Neural progenitor cell (in vitro differentiated cells): ENCODE measurements around the gene CLCA4. TPM values are rescaled to one million over a fixed set of nuclear protein-coding genes. Genes with fewer than 3 reads are reported as not detected.

Source experiments
- DNase-seq: peaks from one replicate; pipeline ENCODE4 v3.0.0-alpha.2; 2016; ENCODE audit warnings: low spot score
- H2AFZ ChIP-seq: fragments of 200-600 bp; sonication (generic); replicated peaks from 2 replicates; pipeline ENCODE4 v1.6.1; 2016; ENCODE audit warnings: antibody characterized with exemption
- H3F3A ChIP-seq: fragments of 200-600 bp; sonication (generic); 2 replicates; pipeline ENCODE4 v1.6.1; 2016; ENCODE audit warnings: antibody characterized with exemption, low read depth
- H3K27ac ChIP-seq: fragments of 200-600 bp; sonication (generic); 2 replicates; pipeline ENCODE4 v1.5.1; 2016; ENCODE audit warnings: mild to moderate bottlenecking
- H3K27me3 ChIP-seq: fragments of 200-600 bp; sonication (generic); 2 replicates; pipeline ENCODE4 v1.6.1; 2016; ENCODE audit warnings: mild to moderate bottlenecking, moderate library complexity
- H3K36me3 ChIP-seq: fragments of 200-600 bp; sonication (generic); 2 replicates; pipeline ENCODE4 v1.5.1; 2016
- H3K4me1 ChIP-seq: fragments of 200-600 bp; sonication (generic); 2 replicates; pipeline ENCODE4 v1.6.1; 2016; ENCODE audit warnings: mixed run types
- H3K4me2 ChIP-seq: fragments of 200-600 bp; sonication (generic); 2 replicates; pipeline ENCODE4 v1.6.1; 2016
- H3K4me3 ChIP-seq: fragments of 200-600 bp; sonication (generic); 2 replicates; pipeline ENCODE4 v1.5.1; 2016
- H3K79me2 ChIP-seq: fragments of 200-600 bp; sonication (generic); 2 replicates; pipeline ENCODE4 v1.6.1; 2016; ENCODE audit warnings: low read depth
- H3K9ac ChIP-seq: fragments of 200-600 bp; sonication (generic); 2 replicates; pipeline ENCODE4 v1.6.1; 2016
- H3K9me3 ChIP-seq: fragments of 200-600 bp; sonication (generic); 2 replicates; pipeline ENCODE4 v1.5.1; 2016; ENCODE audit warnings: low read depth
- H4K20me1 ChIP-seq: fragments of 200-600 bp; sonication (generic); 2 replicates; pipeline ENCODE4 v1.6.1; 2016; ENCODE audit warnings: low read depth
- H3K27ac Mint-ChIP-seq: 3 replicates; pipeline ENCODE4 v1.8.0; 2021; ENCODE audit warnings: mixed read lengths
- H3K27me3 Mint-ChIP-seq: 2 replicates; pipeline ENCODE4 v1.8.0; 2022; ENCODE audit warnings: low read depth, mild to moderate bottlenecking, inconsistent platforms, moderate library complexity, mixed read lengths; ENCODE audit not compliant: insufficient read depth
- H3K36me3 Mint-ChIP-seq: 3 replicates; pipeline ENCODE4 v1.8.0; 2021; ENCODE audit warnings: mixed read lengths
- H3K4me1 Mint-ChIP-seq: 3 replicates; pipeline ENCODE4 v1.8.0; 2021; ENCODE audit warnings: mixed read lengths
- H3K4me3 Mint-ChIP-seq: 3 replicates; pipeline ENCODE4 v1.8.0; 2021; ENCODE audit warnings: mild to moderate bottlenecking, moderate library complexity, mixed read lengths
- H3K9me3 Mint-ChIP-seq: 3 replicates; pipeline ENCODE4 v1.8.0; 2020; ENCODE audit warnings: mixed read lengths
- CTCF ChIP-seq: fragments of 200-600 bp; sonication (generic); IDR thresholded peaks from 2 replicates; pipeline ENCODE4 v1.5.1; 2017; ENCODE audit warnings: antibody characterized with exemption, mild to moderate bottlenecking
- EZH2 ChIP-seq: fragments of 200-600 bp; sonication (generic); IDR thresholded peaks from 2 replicates; pipeline ENCODE4 v1.6.1; 2017; ENCODE audit warnings: antibody characterized with exemption, mild to moderate bottlenecking, moderate library complexity
- EZH2phosphoT487 ChIP-seq: fragments of 200-600 bp; sonication (generic); IDR thresholded peaks from 2 replicates; pipeline ENCODE4 v1.6.1; 2017; ENCODE audit warnings: antibody characterized with exemption
- total RNA-seq: library from RNA; depleted of rRNA; stranded (reverse); fragments of >200 nt; gene quantifications from 2 replicates; pipeline ENCODE4 v1.2.3, GENCODE V29; 2015; ENCODE audit warnings: low replicate concordance

Gene CLCA4
- total RNA-seq, 1 donor from 2014 or later, result not detected

DNA sequence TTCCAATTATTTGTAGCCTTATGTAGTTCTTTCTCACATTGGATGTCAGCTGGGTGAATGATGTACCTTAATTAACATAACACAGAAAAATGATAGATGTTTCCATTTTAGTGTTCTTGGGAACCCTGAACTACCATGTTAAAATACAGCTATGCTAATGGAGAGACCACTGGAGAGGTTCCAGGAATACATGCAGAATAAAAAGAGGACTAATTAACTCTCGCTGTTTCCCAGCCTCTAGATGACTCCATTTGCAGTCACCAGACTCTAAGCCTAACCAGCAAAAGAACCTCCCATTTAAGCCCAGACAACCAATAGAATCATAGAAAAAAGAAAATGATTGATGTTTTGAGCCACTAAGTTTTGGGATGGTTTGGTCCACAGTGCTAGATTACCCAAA, 36.2 kb downstream of the CLCA4 start:
- Histone ChIP-seq H3K27me3 (no peaks in the 10 kb centered on the region), H3K4me3 (no peak overlapping the region), H3K79me2 (no peaks in the 10 kb centered on the region), H4K20me1 (no peaks in the 10 kb centered on the region), H3F3A (no peaks in the 10 kb centered on the region), H3K4me1 (no peaks in the 10 kb centered on the region), H3K36me3 (no peaks in the 10 kb centered on the region), H3K9me3 (no peaks in the 10 kb centered on the region), H3K9ac (no peak overlapping the region), H2AFZ (no peak overlapping the region), H3K27ac (no peak overlapping the region), H3K4me2 (no peak overlapping the region)
- Mint-ChIP-seq H3K36me3 (no peaks in the 10 kb centered on the region), H3K4me3 (no peak overlapping the region), H3K9me3 (no peaks in the 10 kb centered on the region), H3K27me3 (peaks cover 4% of the 10 kb centered on the region), H3K4me1 (no peaks in the 10 kb centered on the region), H3K27ac (no peak overlapping the region)
- TF ChIP-seq EZH2 (no peak), EZH2phosphoT487 (no peak), CTCF (no peak)
- no peak for DNase-seq

GRCh38 chr1:86583593-86583992, 36.7 kb downstream of the CLCA4 start:
- H3K27me3 Mint-ChIP-seq, result peaks cover 2% of the 10 kb centered on the region
- H3K27ac Mint-ChIP-seq, result no peak overlapping the region
- no peak overlapping the region for H3K27ac ChIP-seq
- no peak overlapping the region for H3K4me2 ChIP-seq
- no peak for TF ChIP-seq CTCF
- TF ChIP-seq EZH2phosphoT487, result no peak
- no peak for TF ChIP-seq EZH2
- no peaks in the 10 kb centered on the region for H3K27me3 ChIP-seq
- no peak overlapping the region for H3K4me3 Mint-ChIP-seq
- H2AFZ ChIP-seq, result no peak overlapping the region
- H4K20me1 ChIP-seq, result no peaks in the 10 kb centered on the region
- H3K9me3 ChIP-seq, result no peaks in the 10 kb centered on the region
- no peaks in the 10 kb centered on the region for H3K4me1 ChIP-seq
- DNase-seq, result no peak
- H3K9ac ChIP-seq, result no peak overlapping the region
- no peaks in the 10 kb centered on the region for H3K36me3 ChIP-seq
- H3K9me3 Mint-ChIP-seq, result no peaks in the 10 kb centered on the region
- no peak overlapping the region for H3K4me3 ChIP-seq
- no peaks in the 10 kb centered on the region for H3F3A ChIP-seq
- H3K4me1 Mint-ChIP-seq, result no peaks in the 10 kb centered on the region
- H3K79me2 ChIP-seq, result no peaks in the 10 kb centered on the region
- no peaks in the 10 kb centered on the region for H3K36me3 Mint-ChIP-seq

DNA sequence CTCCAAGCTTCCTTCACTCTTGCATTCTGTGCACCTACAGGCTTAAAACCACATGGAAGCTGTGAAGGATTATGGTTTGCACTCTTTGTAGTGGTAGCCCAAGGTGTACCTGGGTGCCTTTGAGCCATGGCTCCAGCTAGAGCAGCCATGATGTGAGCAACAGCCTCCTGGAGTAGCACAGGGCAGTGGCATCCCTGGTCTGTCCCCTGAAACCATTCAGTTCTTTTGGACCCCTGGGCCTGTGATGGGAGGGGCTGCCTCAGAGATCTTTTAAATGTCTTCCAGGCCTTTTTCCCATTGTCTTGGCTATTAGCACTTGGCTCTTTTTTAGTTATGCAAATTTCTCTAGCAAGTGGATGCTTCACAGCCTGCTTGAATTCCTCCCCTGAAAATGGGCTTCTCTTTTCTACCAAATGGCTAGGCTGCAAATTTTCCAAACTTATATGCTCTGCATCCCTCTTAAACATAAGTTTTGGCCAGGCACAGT, 47.4 kb downstream of the CLCA4 start:
- Mint-ChIP-seq H3K27ac (no peak overlapping the region), H3K4me1 (no peaks in the 10 kb centered on the region), H3K27me3 (no peaks in the 10 kb centered on the region), H3K9me3 (no peaks in the 10 kb centered on the region), H3K4me3 (no peak overlapping the region), H3K36me3 (no peaks in the 10 kb centered on the region)
- Histone ChIP-seq H3F3A (no peaks in the 10 kb centered on the region), H3K4me1 (no peaks in the 10 kb centered on the region), H2AFZ (no peak overlapping the region), H3K4me3 (no peak overlapping the region), H3K27me3 (no peaks in the 10 kb centered on the region), H3K9ac (no peak overlapping the region), H4K20me1 (no peaks in the 10 kb centered on the region), H3K27ac (no peak overlapping the region), H3K36me3 (no peaks in the 10 kb centered on the region), H3K9me3 (no peaks in the 10 kb centered on the region), H3K4me2 (no peak overlapping the region), H3K79me2 (no peaks in the 10 kb centered on the region)
- DNase-seq, result no peak
- TF ChIP-seq EZH2 (no peak), EZH2phosphoT487 (no peak), CTCF (no peak)
